ENCODE data around the gene PRKCD. TPM values are rescaled to one million over a fixed set of nuclear protein-coding genes. Genes with fewer than 3 reads are reported as not detected.
"Not testable (repeated sequence)": the region's sequence is repeated elsewhere in the genome, so short reads cannot be mapped to it uniquely, and the experiment has no call there.

PRKCD gene
- total and polyA plus RNA-seq, 2 experiments from 2014 or later = 1.8 to 9.6 TPM

DNA sequence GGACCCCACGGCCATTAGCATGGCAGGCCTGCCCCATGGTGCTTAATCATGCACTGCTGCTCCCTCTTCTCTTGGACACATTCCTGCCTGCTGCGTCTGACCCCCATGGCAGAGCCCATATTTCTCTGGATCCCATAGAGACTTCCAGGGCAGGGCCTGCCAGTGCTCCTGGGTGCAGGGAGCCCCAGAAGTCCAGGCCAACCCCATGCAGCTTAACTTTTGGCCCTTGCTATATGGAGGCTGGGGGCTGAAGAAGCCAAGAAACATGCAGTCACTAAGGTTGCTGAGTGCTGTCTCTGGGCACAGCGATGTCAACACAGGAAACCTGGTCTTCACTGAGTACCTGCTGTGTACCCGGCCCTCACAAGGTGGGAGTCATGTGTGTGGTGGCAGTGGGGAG, 11.3 kb upstream of the PRKCD start:
- Histone ChIP-seq H3K4me1 (ENCODE audit: insufficient read depth) (peaks cover 9% of the 10 kb centered on the region), H3K4me3 (no peak overlapping the region), H3K27ac (no peak overlapping the region), H3K9me3 (ENCODE audit: low read depth) (no peaks in the 10 kb centered on the region), H3K9ac (no peak overlapping the region), H3K4me2 (ENCODE audit: unreplicated experiment) (no peak overlapping the region), H3K79me2 (ENCODE audit: insufficient read depth) (no peaks in the 10 kb centered on the region), H3K9me2 (ENCODE audit: insufficient read depth) (no peaks in the 10 kb centered on the region), H3K36me3 (ENCODE audit: low read depth) (no peaks in the 10 kb centered on the region), H2AFZ (no peak overlapping the region), H4K20me1 (ENCODE audit: insufficient read depth) (no peaks in the 10 kb centered on the region), H3F3A (ENCODE audit: insufficient read depth) (no peaks in the 10 kb centered on the region), H3K27me3 (replicated peaks; ENCODE audit: insufficient read depth) (no peaks in the 10 kb centered on the region)
- in situ Hi-C loops (cut with MboI) = no loop called here
- 81 to 86% methylated on average over 4 of the region's 4 CpGs for WGBS, 2 experiments (ENCODE audit: low coverage in 1 of 2, low lambda C conversion rate in 2 of 2, missing lambda C conversion rate in 2 of 2)
- no peak for DNase-seq
- TF ChIP-seq EZH2phosphoT487 (IDR thresholded peaks at IDR 0.05; ENCODE audit: insufficient read depth, low read depth) (no peak), EZH2 (IDR thresholded peaks at IDR 0.05; ENCODE audit: insufficient read depth, poor library complexity, severe bottlenecking) (no peak)

DNA sequence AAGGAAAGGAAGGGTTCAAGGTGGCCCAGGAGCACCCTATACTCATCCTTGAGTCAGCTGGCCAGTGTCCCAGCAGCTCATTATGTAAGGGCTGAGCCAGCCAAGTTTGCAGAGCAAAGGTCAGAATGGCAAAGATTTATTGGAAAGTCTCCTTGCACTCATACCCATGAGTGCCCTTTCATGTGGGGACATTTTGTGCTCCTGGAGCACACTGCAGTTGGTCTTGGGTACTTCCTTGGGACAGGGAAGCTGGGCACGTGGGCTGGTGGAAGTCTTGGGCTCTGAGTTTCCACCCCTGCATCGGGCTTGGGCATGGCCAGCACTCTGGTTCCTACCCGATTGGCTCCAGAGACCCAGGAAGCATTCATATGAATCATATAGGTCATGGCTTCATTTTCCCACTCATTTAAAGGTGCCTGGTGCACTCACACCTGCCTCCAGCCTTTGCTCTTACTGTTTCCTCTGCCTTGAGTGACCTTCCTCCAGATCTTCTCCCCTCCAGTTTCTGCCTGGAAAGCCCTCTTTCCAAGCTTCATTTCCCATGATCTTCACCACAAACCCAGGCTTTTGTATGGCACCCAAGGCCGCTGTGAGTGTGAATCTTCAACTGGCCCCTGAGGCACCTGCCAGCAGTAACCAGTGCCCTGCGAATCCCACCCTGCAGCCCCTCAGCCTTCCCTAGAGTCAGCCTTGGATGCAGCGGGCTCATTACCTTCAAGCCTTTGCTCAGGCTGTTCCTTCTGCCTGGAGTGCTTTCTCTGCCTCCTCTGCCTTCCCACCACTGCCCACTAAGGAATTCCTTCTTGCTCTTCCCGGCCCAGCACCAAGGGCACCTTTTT, 10.5 kb upstream of the PRKCD start:
- TF ChIP-seq EZH2 (IDR thresholded peaks at IDR 0.05; ENCODE audit: insufficient read depth, poor library complexity, severe bottlenecking) (no peak), EZH2phosphoT487 (IDR thresholded peaks at IDR 0.05; ENCODE audit: insufficient read depth, low read depth) (no peak)
- in situ Hi-C loops (cut with MboI) = no loop called here
- Histone ChIP-seq H2AFZ (no peak overlapping the region), H3K27me3 (replicated peaks; ENCODE audit: insufficient read depth) (no peaks in the 10 kb centered on the region), H3K4me2 (ENCODE audit: unreplicated experiment) (no peak overlapping the region), H3K9me3 (ENCODE audit: low read depth) (no peaks in the 10 kb centered on the region), H3K4me3 (no peak overlapping the region), H4K20me1 (ENCODE audit: insufficient read depth) (no peaks in the 10 kb centered on the region), H3K4me1 (ENCODE audit: insufficient read depth) (peaks cover 9% of the 10 kb centered on the region), H3K9me2 (ENCODE audit: insufficient read depth) (no peaks in the 10 kb centered on the region), H3K27ac (no peak overlapping the region), H3K79me2 (ENCODE audit: insufficient read depth) (no peaks in the 10 kb centered on the region), H3K36me3 (ENCODE audit: low read depth) (no peaks in the 10 kb centered on the region), H3K9ac (no peak overlapping the region), H3F3A (ENCODE audit: insufficient read depth) (no peaks in the 10 kb centered on the region)
- WGBS, 2 experiments (ENCODE audit: low coverage in 1 of 2, low lambda C conversion rate in 2 of 2, missing lambda C conversion rate in 2 of 2) = 76 to 81% methylated on average over 7 of the region's 7 CpGs
- DNase-seq = peak; percentile 83

DNA sequence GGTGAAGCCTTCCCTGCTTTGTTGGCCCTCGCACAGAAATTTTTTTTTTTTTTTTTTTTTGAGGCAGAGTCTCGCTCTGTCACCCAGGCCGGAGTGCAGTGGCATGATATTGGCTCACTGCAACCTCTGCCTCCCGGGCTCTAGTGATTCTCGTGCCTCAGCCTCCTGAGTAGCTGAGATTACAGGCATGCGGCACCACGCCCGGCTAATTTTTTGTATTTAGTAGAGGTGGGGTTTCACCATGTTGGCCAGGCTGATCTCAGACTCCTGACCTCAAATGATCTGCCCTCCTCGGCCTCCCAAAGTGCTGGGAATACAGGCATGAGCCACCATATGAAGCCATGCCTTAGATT, 9.9 kb upstream of the PRKCD start:
- H3F3A ChIP-seq (ENCODE audit: insufficient read depth); H3K79me2 ChIP-seq (ENCODE audit: insufficient read depth); H3K9me3 ChIP-seq (ENCODE audit: low read depth); H3K4me3 ChIP-seq; H3K36me3 ChIP-seq (ENCODE audit: low read depth); H4K20me1 ChIP-seq (ENCODE audit: insufficient read depth); H3K4me2 ChIP-seq (ENCODE audit: unreplicated experiment); H3K27ac ChIP-seq; H3K9me2 ChIP-seq (ENCODE audit: insufficient read depth); H3K27me3 ChIP-seq (replicated peaks; ENCODE audit: insufficient read depth); in situ Hi-C loops (cut with MboI); DNase-seq; H3K9ac ChIP-seq; H3K4me1 ChIP-seq (ENCODE audit: insufficient read depth); H2AFZ ChIP-seq: not testable (repeated sequence)
- WGBS, 2 experiments (ENCODE audit: low coverage in 1 of 2, low lambda C conversion rate in 2 of 2, missing lambda C conversion rate in 2 of 2) = 94 to 98% methylated on average over 7 to 9 of the region's 9 CpGs

DNA sequence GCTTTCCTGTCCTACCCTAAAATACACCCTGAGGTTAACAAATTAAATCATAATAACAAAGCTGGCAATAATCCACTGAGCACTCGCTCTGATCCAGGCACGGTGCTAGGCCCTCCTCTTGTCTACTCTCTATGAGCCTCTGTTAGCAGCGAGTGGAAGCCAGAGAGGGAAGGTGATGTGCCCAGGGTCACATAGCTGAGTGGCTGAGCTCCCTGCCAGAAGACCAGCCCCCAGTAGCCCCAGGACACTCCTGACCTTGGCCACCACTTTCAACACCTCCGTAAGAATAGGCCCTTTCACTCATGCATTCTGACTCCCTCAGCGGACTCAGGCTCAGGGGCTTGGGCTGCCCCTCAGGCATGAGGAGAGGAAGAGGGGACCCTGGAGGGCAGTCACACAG, 9.5 kb upstream of the PRKCD start:
- TF ChIP-seq EZH2 (IDR thresholded peaks at IDR 0.05; ENCODE audit: insufficient read depth, poor library complexity, severe bottlenecking) = no peak
- TF ChIP-seq EZH2phosphoT487 (IDR thresholded peaks at IDR 0.05; ENCODE audit: insufficient read depth, low read depth) = no peak
- no peak overlapping the region for H3K9ac ChIP-seq
- peaks cover 9% of the 10 kb centered on the region for H3K4me1 ChIP-seq (ENCODE audit: insufficient read depth)
- 88% methylated on average over 5 of the region's 5 CpGs for WGBS, 2 experiments (ENCODE audit: low coverage in 1 of 2, low lambda C conversion rate in 2 of 2, missing lambda C conversion rate in 2 of 2)
- H3F3A ChIP-seq (ENCODE audit: insufficient read depth) = no peaks in the 10 kb centered on the region
- H3K27ac ChIP-seq = no peak overlapping the region
- H3K79me2 ChIP-seq (ENCODE audit: insufficient read depth) = no peaks in the 10 kb centered on the region
- H3K4me2 ChIP-seq (ENCODE audit: unreplicated experiment) = no peak overlapping the region
- no peak overlapping the region for H3K4me3 ChIP-seq
- no peaks in the 10 kb centered on the region for H3K9me2 ChIP-seq (ENCODE audit: insufficient read depth)
- no peak overlapping the region for H2AFZ ChIP-seq
- no peak for DNase-seq
- no peaks in the 10 kb centered on the region for H3K36me3 ChIP-seq (ENCODE audit: low read depth)
- no peaks in the 10 kb centered on the region for H3K27me3 ChIP-seq (replicated peaks; ENCODE audit: insufficient read depth)
- no peaks in the 10 kb centered on the region for H4K20me1 ChIP-seq (ENCODE audit: insufficient read depth)
- H3K9me3 ChIP-seq (ENCODE audit: low read depth) = no peaks in the 10 kb centered on the region
- in situ Hi-C loops (cut with MboI) = no loop called here

Data from GM23248 (cell line).